ENCODE data around the gene CARMIL3. TPM values are rescaled to one million over a fixed set of nuclear protein-coding genes. Genes with fewer than 3 reads are reported as not detected.

Gene CARMIL3
- total RNA-seq, 1 donor from 2014 or later, result 0.34 TPM

GRCh38 chr14:24037658-24038037 lies 14.2 kb upstream of the CARMIL3 start:
- peaks cover 13% of the 10 kb centered on the region for H3K27me3 Mint-ChIP-seq (ENCODE audit: low read depth, unreplicated experiment)
- H3K36me3 Mint-ChIP-seq (ENCODE audit: low read depth, unreplicated experiment), result no peaks in the 10 kb centered on the region
- H3K9me3 Mint-ChIP-seq (ENCODE audit: unreplicated experiment), result peaks cover 5% of the 10 kb centered on the region
- Histone ChIP-seq H3K36me3 (ENCODE audit: insufficient read depth, low read length) (no peaks in the 10 kb centered on the region), H2AFZ (ENCODE audit: low read depth, low read length) (no peak overlapping the region), H3K9ac (ENCODE audit: low read length) (no peak overlapping the region), H3K79me2 (ENCODE audit: insufficient read depth, low read length) (no peaks in the 10 kb centered on the region), H3K4me2 (ENCODE audit: low read length) (no peak overlapping the region), H3K27ac (ENCODE audit: low read depth, low read length) (no peak overlapping the region), H3K9me3 (ENCODE audit: insufficient read depth, low read depth, low read length) (no peaks in the 10 kb centered on the region), H3K27me3 (ENCODE audit: insufficient read depth, low read length) (no peaks in the 10 kb centered on the region), H3K4me1 (ENCODE audit: insufficient read depth, low read length) (no peaks in the 10 kb centered on the region), H4K20me1 (ENCODE audit: insufficient read depth, low read length) (no peaks in the 10 kb centered on the region), H3K4me3 (ENCODE audit: insufficient read depth, low read depth, low read length) (no peak overlapping the region)
- H3K4me3 Mint-ChIP-seq (ENCODE audit: unreplicated experiment), result no peak overlapping the region
- FAIRE-seq (no peak), DNase-seq (ENCODE audit: low read depth) (no peak)
- TF ChIP-seq CTCF (IDR thresholded peaks at IDR 0.05; ENCODE audit: insufficient read depth, low read depth, low read length) (no peak), EZH2 (IDR thresholded peaks at IDR 0.05; ENCODE audit: insufficient read depth, low read length) (no peak)
- peaks cover 4% of the 10 kb centered on the region for H3K4me1 Mint-ChIP-seq (ENCODE audit: low read depth, unreplicated experiment)
- no peak overlapping the region for H3K27ac Mint-ChIP-seq (ENCODE audit: unreplicated experiment)

- no peak for FAIRE-seq
Measured at GRCh38 chr14:24038686-24039085, 13.1 kb upstream of the CARMIL3 start.

More at GRCh38 chr14:24038686-24039085, 13.1 kb upstream of the CARMIL3 start:
- TF ChIP-seq EZH2 (IDR thresholded peaks at IDR 0.05; ENCODE audit: insufficient read depth, low read length) (no peak), CTCF (IDR thresholded peaks at IDR 0.05; ENCODE audit: insufficient read depth, low read depth, low read length) (no peak)
- Histone ChIP-seq H2AFZ (ENCODE audit: low read depth, low read length) (no peak overlapping the region), H3K4me1 (ENCODE audit: insufficient read depth, low read length) (no peaks in the 10 kb centered on the region), H3K79me2 (ENCODE audit: insufficient read depth, low read length) (no peaks in the 10 kb centered on the region), H3K9me3 (ENCODE audit: insufficient read depth, low read depth, low read length) (no peaks in the 10 kb centered on the region), H3K27ac (ENCODE audit: low read depth, low read length) (no peak overlapping the region), H4K20me1 (ENCODE audit: insufficient read depth, low read length) (no peaks in the 10 kb centered on the region), H3K9ac (ENCODE audit: low read length) (no peak overlapping the region), H3K36me3 (ENCODE audit: insufficient read depth, low read length) (no peaks in the 10 kb centered on the region), H3K27me3 (ENCODE audit: insufficient read depth, low read length) (no peaks in the 10 kb centered on the region), H3K4me3 (ENCODE audit: insufficient read depth, low read depth, low read length) (no peak overlapping the region), H3K4me2 (ENCODE audit: low read length) (no peak overlapping the region)
- Mint-ChIP-seq H3K4me3 (ENCODE audit: unreplicated experiment) (no peak overlapping the region), H3K4me1 (ENCODE audit: low read depth, unreplicated experiment) (peaks cover 4% of the 10 kb centered on the region), H3K27ac (ENCODE audit: unreplicated experiment) (no peak overlapping the region), H3K9me3 (ENCODE audit: unreplicated experiment) (no peaks in the 10 kb centered on the region), H3K36me3 (ENCODE audit: low read depth, unreplicated experiment) (no peaks in the 10 kb centered on the region), H3K27me3 (ENCODE audit: low read depth, unreplicated experiment) (peaks cover 13% of the 10 kb centered on the region)
- no peak for DNase-seq (ENCODE audit: low read depth)

All from astrocyte (in vitro differentiated cells and primary cell).